IPS DF 4.7 (cell line): Measurements from ENCODE around the gene CNR2.
"Not testable (repeated sequence)": the region's sequence is repeated elsewhere in the genome, so short reads cannot be mapped to it uniquely, and the experiment has no call there.

Experiments used
- DNase-seq: peaks from one replicate; pipeline ENCODE4 v3.0.0-alpha.2; 2013; ENCODE audit warnings: low spot score; ENCODE audit errors: extremely low read depth

CNR2 gene

DNA sequence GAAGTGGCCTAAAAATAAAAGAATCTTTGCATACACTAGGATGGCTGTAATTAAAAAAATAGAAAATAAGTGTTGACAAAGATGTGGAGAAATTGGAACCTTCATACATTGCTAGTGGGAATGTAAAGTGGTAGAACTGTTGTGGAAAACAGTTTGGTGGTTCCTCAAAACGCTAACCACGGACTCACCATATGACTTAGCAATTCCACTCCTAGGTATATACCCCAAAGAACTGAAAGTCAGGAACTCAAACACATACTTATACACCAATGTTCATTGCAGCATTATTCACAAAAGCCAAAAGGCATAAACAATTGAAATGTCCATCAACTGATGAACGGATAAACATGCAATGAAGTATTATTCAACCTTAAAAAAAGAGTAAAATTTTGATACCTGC is 77.1 kb downstream of the CNR2 start:
- DNase-seq, result no peak

DNA sequence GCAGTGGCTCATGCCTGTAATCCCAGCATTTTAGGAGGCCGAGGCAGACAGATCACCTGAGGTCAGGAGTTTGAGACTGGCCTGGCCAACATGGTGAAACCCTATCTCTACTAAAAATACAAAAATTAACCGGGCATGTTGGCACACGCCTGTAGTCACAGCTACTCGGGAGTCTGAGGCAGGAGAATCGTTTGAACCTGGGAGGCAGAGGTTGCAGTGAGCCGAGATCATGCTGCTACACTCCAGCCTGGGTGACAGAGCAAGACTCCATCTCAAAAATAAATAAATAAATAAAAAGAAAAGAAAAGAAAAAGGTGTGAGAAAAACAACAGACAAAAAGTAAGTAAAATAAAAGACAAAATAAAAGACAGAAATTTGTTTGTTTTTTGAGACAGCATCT is 79.0 kb downstream of the CNR2 start:
- DNase-seq, result not testable (repeated sequence)

- no peak for DNase-seq
Observed at GRCh38 chr1:23827717-23828116, 85.4 kb downstream of the CNR2 start.

- DNase-seq, result not testable (repeated sequence)
Observed at GRCh38 chr1:23826590-23826989, 86.6 kb downstream of the CNR2 start.

DNA sequence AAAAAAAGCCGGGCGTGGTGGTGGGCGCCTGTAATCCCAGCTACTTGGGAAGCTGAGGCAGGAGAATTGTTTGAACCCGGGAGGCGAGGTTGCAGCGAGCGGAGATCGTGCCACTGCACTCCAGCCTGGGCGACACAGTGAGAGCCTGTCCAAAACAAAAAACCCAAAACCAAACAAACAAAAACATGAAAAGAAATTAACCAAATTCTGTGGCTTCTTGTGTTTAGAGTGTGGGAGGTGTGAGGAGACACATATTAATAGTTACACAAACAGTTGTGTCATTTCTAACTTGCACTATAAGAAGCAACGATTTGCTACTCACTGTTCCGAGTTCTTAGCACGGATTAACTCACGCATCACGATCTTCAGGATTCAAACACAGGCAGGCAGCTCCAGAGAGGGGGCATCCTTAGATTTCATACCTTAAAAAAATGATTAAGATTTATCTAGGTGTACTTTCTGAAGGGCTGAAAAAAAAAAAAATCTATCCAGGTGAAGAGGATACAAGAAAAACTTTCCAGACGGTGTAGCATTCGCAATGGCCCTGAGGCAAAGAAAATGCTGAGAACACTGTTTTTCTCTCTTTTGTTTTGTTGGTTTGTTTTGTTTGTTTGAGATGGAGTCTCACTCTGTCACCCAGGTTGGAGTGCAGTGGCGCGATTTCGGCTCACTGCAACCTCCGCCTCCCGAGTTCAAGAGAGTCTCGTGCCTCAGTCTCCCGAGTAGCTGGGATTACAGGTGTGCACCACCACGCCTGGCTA is 87.2 kb downstream of the CNR2 start:
- DNase-seq, result no peak

GRCh38 chr1:23825076-23825761 is 87.9 kb downstream of the CNR2 start, which contains the start of gene HMGCL:
Gene HMGCL (minus strand): TSS chr1:23825429. CDS start chr1:23825415, 14 bp downstream.
- DNase-seq, result peak; percentile 28

DNA sequence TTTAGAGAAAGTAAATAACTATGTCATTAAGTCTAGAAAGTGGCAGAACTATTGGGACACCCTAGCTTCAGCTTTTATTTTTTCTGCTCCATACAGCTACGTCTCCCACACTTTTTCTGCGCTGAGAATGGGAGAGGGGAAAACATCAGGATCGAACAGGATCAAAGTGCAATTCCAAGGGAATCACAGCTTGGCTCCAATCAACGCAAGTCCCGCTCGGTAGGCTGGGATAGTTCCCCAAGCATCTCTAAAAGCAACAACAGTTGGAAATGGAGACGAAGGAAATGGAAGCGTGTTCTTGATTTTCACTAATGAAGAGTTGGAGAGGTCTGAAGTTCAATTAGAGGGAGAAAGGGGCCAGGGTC is 88.5 kb downstream of the CNR2 start:
- no peak for DNase-seq

GRCh38 chr1:23823767-23824166 is 89.4 kb downstream of the CNR2 start:
- no peak for DNase-seq
